Prostate gland (tissue), 2 donors: ENCODE data around the gene CAMSAP2. TPM values are rescaled to one million over a fixed set of nuclear protein-coding genes. Genes with fewer than 3 reads are reported as not detected.

Source experiments
- DNase-seq: peaks from one replicate; pipeline ENCODE4 v3.0.0-alpha.2; 2019; ENCODE audit warnings: low spot score
- H3K27ac ChIP-seq, 2 donors: fragments of 200-600 bp; sonication (generic); 2 replicates each; pipeline ENCODE4 v1.5.1; 2017 to 2019
- H3K27me3 ChIP-seq: fragments of 200-600 bp; sonication (generic); replicated peaks from 2 replicates; pipeline ENCODE4 v1.5.1; 2019; ENCODE audit not compliant: insufficient read depth
- H3K36me3 ChIP-seq, 2 donors: fragments of 200-600 bp; sonication (generic); 1 replicate in 1 of 2; 2 replicates in 1 of 2; pipeline versions ENCODE4 v1.5.1 to v1.8.1; 2017 to 2019
- H3K4me1 ChIP-seq: fragments of 200-600 bp; sonication (generic); replicated peaks from 2 replicates; pipeline ENCODE4 v1.5.1; 2019
- H3K4me3 ChIP-seq, 2 donors: fragments of 200-600 bp; sonication (generic); 2 replicates each; pipeline ENCODE4 v1.5.1; 2017 to 2019
- H3K9me3 ChIP-seq: fragments of 200-600 bp; sonication (generic); 2 replicates; pipeline ENCODE4 v1.5.1; 2017
- POLR2A ChIP-seq: fragments of 450-650 bp; IDR thresholded peaks from one replicate; pipeline ENCODE4 v1.6.1; 2016; ENCODE audit warnings: antibody characterized with exemption, mild to moderate bottlenecking
- POLR2AphosphoS5 ChIP-seq: sonication (generic); formaldehyde crosslinking; IDR thresholded peaks from one replicate; pipeline ENCODE4 v1.6.1; 2017; ENCODE audit warnings: antibody characterized with exemption
- WGBS: methylation state at CpG from one replicate; pipeline ENCODE4 v1.1.5; 2018; 5-methylcytosine and 5-hydroxymethylcytosine counted together
- intact Hi-C: fragments of 100-400 bp; cut with DNase I; formaldehyde crosslinking; loops from one replicate; pipeline ENCODE4 v1.14.2; 2022
- total RNA-seq, 2 donors: library from RNA; depleted of rRNA; stranded (reverse); fragments of >200 nt; gene quantifications; one replicate each; pipeline ENCODE4 v1.1.0, GENCODE V29; 2016
- TF ChIP-seq, protein P1 (sequence below), 4 experiments: fragments of 200-600 bp in 2 of 4; fragments of 450-650 bp in 2 of 4; sonication (generic) in 2 of 4; IDR thresholded peaks; 1 replicate in 3 of 4; 2 replicates in 1 of 4; pipeline ENCODE4 v1.5.1; 2016 to 2019; ENCODE audit warnings: antibody characterized with exemption in 4 of 4, mild to moderate bottlenecking in 2 of 4, moderate library complexity in 2 of 4

CAMSAP2 gene
- total RNA-seq, 2 donors from 2014 or later: 15.8 to 22.8 TPM

DNA sequence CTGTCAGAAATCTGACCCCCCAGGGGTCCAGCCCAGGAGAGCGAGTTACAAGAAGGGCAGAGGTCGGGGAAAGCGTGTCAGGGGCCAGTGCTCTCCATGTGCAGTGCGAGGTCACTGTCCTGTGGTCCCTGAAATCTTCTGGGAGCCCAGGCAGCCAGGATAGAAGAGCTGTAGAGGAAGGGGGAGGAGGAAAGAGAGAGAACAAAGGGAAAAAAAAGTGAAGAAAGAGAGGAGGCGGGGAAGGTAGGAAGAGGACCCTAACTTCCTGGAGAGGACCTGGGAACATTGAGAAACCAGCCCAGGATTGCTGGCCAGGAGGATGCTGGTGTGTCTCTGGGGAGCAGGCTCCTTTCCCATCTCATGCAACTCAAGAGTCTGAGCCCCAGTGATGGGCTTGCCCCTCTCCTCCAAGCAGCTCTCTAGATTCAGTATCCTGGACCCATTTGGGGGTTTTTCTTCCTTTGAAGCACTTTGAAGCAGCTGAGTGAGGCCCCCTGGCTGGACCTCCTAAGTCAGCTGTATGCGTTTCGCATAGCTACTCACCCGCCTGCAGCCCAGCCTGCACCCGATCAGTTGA, 149.2 kb downstream of the CAMSAP2 start:
- intact Hi-C loops: no loop called here
- Histone ChIP-seq H3K4me1 (no peaks in the 10 kb centered on the region), H3K9me3 (no peaks in the 10 kb centered on the region), H3K36me3 (no peaks in the 10 kb centered on the region), H3K27ac (no peak overlapping the region), H3K27me3 (no peaks in the 10 kb centered on the region), H3K4me3 (no peak overlapping the region)
- 83% methylated on average over 9 of the region's 9 CpGs for whole genome bisulfite sequencing
- no peak for DNase-seq
- TF ChIP-seq, protein P1, sequence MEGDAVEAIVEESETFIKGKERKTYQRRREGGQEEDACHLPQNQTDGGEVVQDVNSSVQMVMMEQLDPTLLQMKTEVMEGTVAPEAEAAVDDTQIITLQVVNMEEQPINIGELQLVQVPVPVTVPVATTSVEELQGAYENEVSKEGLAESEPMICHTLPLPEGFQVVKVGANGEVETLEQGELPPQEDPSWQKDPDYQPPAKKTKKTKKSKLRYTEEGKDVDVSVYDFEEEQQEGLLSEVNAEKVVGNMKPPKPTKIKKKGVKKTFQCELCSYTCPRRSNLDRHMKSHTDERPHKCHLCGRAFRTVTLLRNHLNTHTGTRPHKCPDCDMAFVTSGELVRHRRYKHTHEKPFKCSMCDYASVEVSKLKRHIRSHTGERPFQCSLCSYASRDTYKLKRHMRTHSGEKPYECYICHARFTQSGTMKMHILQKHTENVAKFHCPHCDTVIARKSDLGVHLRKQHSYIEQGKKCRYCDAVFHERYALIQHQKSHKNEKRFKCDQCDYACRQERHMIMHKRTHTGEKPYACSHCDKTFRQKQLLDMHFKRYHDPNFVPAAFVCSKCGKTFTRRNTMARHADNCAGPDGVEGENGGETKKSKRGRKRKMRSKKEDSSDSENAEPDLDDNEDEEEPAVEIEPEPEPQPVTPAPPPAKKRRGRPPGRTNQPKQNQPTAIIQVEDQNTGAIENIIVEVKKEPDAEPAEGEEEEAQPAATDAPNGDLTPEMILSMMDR (IDR thresholded peaks at IDR 0.05): no peak
- TF ChIP-seq POLR2A: no peak
- TF ChIP-seq POLR2AphosphoS5: no peak

DNA sequence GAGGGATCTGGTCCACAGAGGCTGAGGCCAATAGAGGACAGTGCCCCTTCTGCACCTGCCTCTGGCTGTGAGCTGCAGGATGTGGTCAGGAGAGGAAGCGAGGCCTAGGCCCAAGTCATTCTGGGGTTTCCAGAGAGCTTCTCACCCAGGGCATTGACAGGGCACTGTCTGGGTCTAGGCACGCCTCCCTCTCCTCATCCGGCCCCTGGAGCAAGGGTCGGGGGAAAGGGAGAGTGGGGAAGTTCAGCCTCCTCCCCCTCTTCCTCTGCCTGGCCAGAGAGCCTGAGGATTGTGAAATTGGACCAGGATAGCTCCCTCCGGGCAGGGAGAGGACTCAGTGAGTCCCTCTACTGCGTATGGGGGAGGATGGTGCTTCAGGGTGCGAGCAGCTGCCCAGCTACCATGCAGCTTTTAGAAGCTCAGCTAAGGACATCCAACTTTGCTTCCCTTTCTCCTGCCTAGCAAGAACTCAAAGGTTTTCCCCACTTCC, 149.7 kb downstream of the CAMSAP2 start:
- no peak overlapping the region for H3K4me3 ChIP-seq
- H3K4me1 ChIP-seq: no peaks in the 10 kb centered on the region
- no peaks in the 10 kb centered on the region for H3K27me3 ChIP-seq
- intact Hi-C loops: no loop called here
- H3K36me3 ChIP-seq: no peaks in the 10 kb centered on the region
- H3K27ac ChIP-seq: no peak overlapping the region
- TF ChIP-seq POLR2A (no peak), POLR2AphosphoS5 (no peak)
- TF ChIP-seq, protein P1 (IDR thresholded peaks at IDR 0.05): no peak
- 76% methylated on average over 7 of the region's 7 CpGs for WGBS
- no peak for DNase-seq
- no peaks in the 10 kb centered on the region for H3K9me3 ChIP-seq

DNA sequence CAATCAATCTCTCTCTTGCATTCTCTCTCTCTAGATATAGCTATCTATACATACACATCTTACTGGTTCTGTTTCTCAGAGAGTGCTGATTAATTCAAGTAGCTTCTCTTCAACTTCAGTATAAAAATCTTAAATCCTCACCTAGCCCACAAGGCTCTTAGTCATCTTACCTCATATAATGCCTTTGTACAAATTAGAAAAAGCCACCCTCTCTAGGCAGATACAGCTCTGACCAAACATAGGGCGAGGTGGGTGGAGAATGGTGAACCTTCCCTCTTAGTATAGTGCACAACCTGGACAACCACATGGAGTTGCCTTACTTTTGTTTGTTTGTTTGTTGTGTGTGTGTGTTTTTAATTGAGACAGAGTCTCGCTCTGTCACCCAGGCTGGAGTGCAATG, 150.9 kb downstream of the CAMSAP2 start:
- no peaks in the 10 kb centered on the region for H3K27me3 ChIP-seq
- WGBS: 94% methylated on average over 2 of the region's 2 CpGs
- intact Hi-C loops: no loop called here

DNA sequence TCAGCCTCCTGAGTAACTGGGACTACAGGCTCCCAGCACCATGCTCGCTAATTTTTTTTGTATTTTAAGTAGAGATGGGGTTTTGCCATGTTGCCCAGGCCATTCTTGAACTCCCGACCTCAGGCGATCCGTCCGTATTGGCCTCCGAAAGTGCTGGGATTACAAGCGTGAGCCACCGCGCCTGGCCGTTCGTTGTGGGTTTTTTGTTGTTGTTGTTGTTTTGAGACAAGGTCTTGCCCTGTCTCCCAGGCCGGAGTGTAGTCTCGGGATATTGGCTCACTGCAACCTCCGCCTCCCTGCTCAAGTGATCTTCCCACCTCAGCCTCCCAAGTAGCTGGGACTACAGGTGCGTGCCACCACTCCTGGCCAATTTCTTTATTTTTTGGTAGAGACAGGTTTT, 151.3 kb downstream of the CAMSAP2 start:
- H3K27ac ChIP-seq: no peak overlapping the region
- TF ChIP-seq POLR2A: no peak
- TF ChIP-seq, protein P1 (IDR thresholded peaks at IDR 0.05): no peak
- no peak for TF ChIP-seq POLR2AphosphoS5
- H3K4me1 ChIP-seq: no peaks in the 10 kb centered on the region
- no peak for DNase-seq
- 96% methylated on average over 15 of the region's 15 CpGs for WGBS
- no peaks in the 10 kb centered on the region for H3K36me3 ChIP-seq
- no peak overlapping the region for H3K4me3 ChIP-seq
- H3K27me3 ChIP-seq: no peaks in the 10 kb centered on the region
- H3K9me3 ChIP-seq: no peaks in the 10 kb centered on the region
- intact Hi-C loops: no loop called here

More for the DNA sequence above, 150.9 kb downstream of the CAMSAP2 start:
- H3K4me3 ChIP-seq: no peak overlapping the region
- H3K36me3 ChIP-seq: no peaks in the 10 kb centered on the region
- TF ChIP-seq, protein P1 (IDR thresholded peaks at IDR 0.05): no peak
- TF ChIP-seq POLR2A: no peak
- TF ChIP-seq POLR2AphosphoS5: no peak
- no peaks in the 10 kb centered on the region for H3K9me3 ChIP-seq
- DNase-seq: no peak
- H3K4me1 ChIP-seq: no peaks in the 10 kb centered on the region
- no peak overlapping the region for H3K27ac ChIP-seq
